Subcutaneous abdominal adipose tissue (tissue), 5 donors: ENCODE data around the gene RBMS3.

ENCODE experiments used
- H3K27ac ChIP-seq: one replicate; pipeline ENCODE4 v1.7.0; 2013; ENCODE audit warnings: low read depth, mild to moderate bottlenecking, inconsistent platforms, low read length, moderate library complexity
- H3K27me3 ChIP-seq, 5 donors: one replicate each; pipeline ENCODE4 v1.7.0; 2013; ENCODE audit warnings: low read length in 5 of 5, inconsistent platforms in 1 of 5; ENCODE audit not compliant: control insufficient read depth in 5 of 5, insufficient read depth in 4 of 5
- H3K36me3 ChIP-seq, 5 donors: one replicate each; pipeline ENCODE4 v1.7.0; 2013; ENCODE audit warnings: low read length in 5 of 5; ENCODE audit not compliant: control insufficient read depth in 5 of 5, insufficient read depth in 5 of 5
- H3K4me1 ChIP-seq, 5 donors: one replicate each; pipeline ENCODE4 v1.7.0; 2013; ENCODE audit warnings: low read length in 5 of 5, mild to moderate bottlenecking in 3 of 5, moderate library complexity in 1 of 5; ENCODE audit not compliant: control insufficient read depth in 5 of 5, insufficient read depth in 5 of 5
- H3K4me3 ChIP-seq, 5 donors: one replicate each; pipeline ENCODE4 v1.7.0; 2013; ENCODE audit warnings: low read length in 5 of 5, low read depth in 1 of 5
- H3K9ac ChIP-seq, 5 donors: one replicate each; pipeline ENCODE4 v1.7.0; 2013; ENCODE audit warnings: low read length in 5 of 5, mild to moderate bottlenecking in 4 of 5, moderate library complexity in 3 of 5
- H3K9me3 ChIP-seq, 5 donors: one replicate each; pipeline ENCODE4 v1.7.0; 2013; ENCODE audit warnings: low read length in 5 of 5; ENCODE audit not compliant: control insufficient read depth in 5 of 5
- donor health status: healthy.
- donor health status: healthy.
- donor health status: healthy.
- donor health status: healthy.
- donor health status: healthy.

RBMS3 gene

GRCh38 chr3:29284497-29284896 lies 3.6 kb downstream of the RBMS3 start:
- H3K4me1 ChIP-seq: peaks cover 0 to 41% (median 32%) of the 10 kb centered on the region in 5 donors
- H3K4me3 ChIP-seq: peak overlapping the region; percentile 72 to 94 (median 89)
- no peaks in the 10 kb centered on the region for H3K27me3 ChIP-seq
- H3K27ac ChIP-seq: peak overlapping the region; percentile 95
- no peaks in the 10 kb centered on the region for H3K36me3 ChIP-seq
- no peaks in the 10 kb centered on the region for H3K9me3 ChIP-seq
- H3K9ac ChIP-seq: peak overlapping the region; percentile 76 to 95 (median 90)

GRCh38 chr3:29285471-29286071 lies 4.7 kb downstream of the RBMS3 start:
- Histone ChIP-seq H3K4me3 (peak overlapping the region; percentile 54 to 75 (median 64)), H3K27me3 (no peaks in the 10 kb centered on the region), H3K27ac (peak overlapping the region; percentile 90)

GRCh38 chr3:29286478-29287240 lies 5.8 kb downstream of the RBMS3 start:
- H3K27me3 ChIP-seq: no peaks in the 10 kb centered on the region
- peak overlapping the region in 4 of 5 donors; percentile 38 to 73 (median 62) for H3K9ac ChIP-seq
- H3K4me3 ChIP-seq: peak overlapping the region; percentile 54 to 75 (median 64)
- H3K36me3 ChIP-seq: no peaks in the 10 kb centered on the region
- H3K9me3 ChIP-seq: no peaks in the 10 kb centered on the region
- peak overlapping the region; percentile 90 for H3K27ac ChIP-seq
- H3K4me1 ChIP-seq: peaks cover 0 to 45% (median 40%) of the 10 kb centered on the region in 5 donors

More at GRCh38 chr3:29285471-29286071, 4.7 kb downstream of the RBMS3 start:
- Histone ChIP-seq H3K9ac (peak overlapping the region; percentile 49 to 73 (median 62)), H3K36me3 (no peaks in the 10 kb centered on the region), H3K9me3 (no peaks in the 10 kb centered on the region), H3K4me1 (peaks cover 0 to 39% (median 30%) of the 10 kb centered on the region in 5 donors)

GRCh38 chr3:29290596-29290995 lies 9.7 kb downstream of the RBMS3 start:
- peaks cover 0 to 64% (median 55%) of the 10 kb centered on the region in 5 donors for H3K4me1 ChIP-seq
- H3K36me3 ChIP-seq: no peaks in the 10 kb centered on the region
- H3K27me3 ChIP-seq: no peaks in the 10 kb centered on the region
- no peak overlapping the region for H3K4me3 ChIP-seq
- peak overlapping the region; percentile 90 for H3K27ac ChIP-seq
- no peaks in the 10 kb centered on the region for H3K9me3 ChIP-seq
- H3K9ac ChIP-seq: no peak overlapping the region

- no peaks in the 10 kb centered on the region for H3K9me3 ChIP-seq
- peaks cover 0 to 65% (median 55%) of the 10 kb centered on the region in 5 donors for H3K4me1 ChIP-seq
- H3K4me3 ChIP-seq: no peak overlapping the region
- H3K27ac ChIP-seq: peak overlapping the region; percentile 90
- no peaks in the 10 kb centered on the region for H3K36me3 ChIP-seq
- no peaks in the 10 kb centered on the region for H3K27me3 ChIP-seq
- H3K9ac ChIP-seq: peak overlapping the region in 3 of 5 donors; percentile 33 to 66 (median 54)
Observed at GRCh38 chr3:29291260-29291981, 10.6 kb downstream of the RBMS3 start.

GRCh38 chr3:29291982-29292363 lies 11.1 kb downstream of the RBMS3 start:
- Histone ChIP-seq H3K9me3 (no peaks in the 10 kb centered on the region), H3K4me3 (no peak overlapping the region), H3K27ac (peak overlapping the region; percentile 90), H3K9ac (peak overlapping the region in 3 of 5 donors; percentile 33 to 66 (median 54)), H3K36me3 (no peaks in the 10 kb centered on the region), H3K27me3 (no peaks in the 10 kb centered on the region), H3K4me1 (peaks cover 0 to 67% (median 52%) of the 10 kb centered on the region in 5 donors)

- no peak overlapping the region for H3K9ac ChIP-seq
- H3K4me3 ChIP-seq: peak overlapping the region in 1 of 5 donors; percentile 25
- H3K27ac ChIP-seq: peak overlapping the region; percentile 90
- no peaks in the 10 kb centered on the region for H3K36me3 ChIP-seq
- H3K4me1 ChIP-seq: peaks cover 0 to 71% (median 59%) of the 10 kb centered on the region in 5 donors
- no peaks in the 10 kb centered on the region for H3K9me3 ChIP-seq
- H3K27me3 ChIP-seq: no peaks in the 10 kb centered on the region
Observed at GRCh38 chr3:29293421-29293820, 12.6 kb downstream of the RBMS3 start.

- no peaks in the 10 kb centered on the region for H3K36me3 ChIP-seq
- no peaks in the 10 kb centered on the region for H3K9me3 ChIP-seq
- peaks cover 0 to 46% (median 27%) of the 10 kb centered on the region in 5 donors for H3K4me1 ChIP-seq
- H3K27me3 ChIP-seq: no peaks in the 10 kb centered on the region
- H3K9ac ChIP-seq: no peak overlapping the region
- H3K4me3 ChIP-seq: no peak overlapping the region
- H3K27ac ChIP-seq: no peak overlapping the region
Observed at GRCh38 chr3:29297998-29298397, 17.1 kb downstream of the RBMS3 start.

GRCh38 chr3:29301332-29302019 lies 20.6 kb downstream of the RBMS3 start:
- Histone ChIP-seq H3K9ac (no peak overlapping the region), H3K36me3 (peaks cover 0 to 7% (median 0%) of the 10 kb centered on the region in 5 donors), H3K27me3 (no peaks in the 10 kb centered on the region), H3K27ac (no peak overlapping the region), H3K4me3 (no peak overlapping the region), H3K4me1 (peaks cover 0 to 25% (median 9%) of the 10 kb centered on the region in 5 donors), H3K9me3 (no peaks in the 10 kb centered on the region)
